Nephron (organoid): Measurements from ENCODE around the gene CRTAP.
"Not testable (repeated sequence)": the region's sequence is repeated elsewhere in the genome, so short reads cannot be mapped to it uniquely, and the experiment has no call there.

ENCODE experiments used
- H3K27ac Mint-ChIP-seq, 3 experiments: 2 replicates each; pipeline ENCODE4 v1.8.0; 2020; ENCODE audit warnings: mixed read lengths in 3 of 3, mild to moderate bottlenecking in 2 of 3, moderate library complexity in 1 of 3
- H3K27me3 Mint-ChIP-seq: 2 replicates; pipeline ENCODE4 v1.8.0; 2021; ENCODE audit warnings: low read depth, mild to moderate bottlenecking, moderate library complexity, mixed read lengths
- H3K36me3 Mint-ChIP-seq: 2 replicates; pipeline ENCODE4 v1.8.0; 2020; ENCODE audit warnings: low read depth, mixed read lengths
- H3K4me1 Mint-ChIP-seq: 2 replicates; pipeline ENCODE4 v1.8.0; 2020; ENCODE audit warnings: mixed read lengths
- H3K4me3 Mint-ChIP-seq, 3 experiments: 2 replicates each; pipeline ENCODE4 v1.8.0; 2020; ENCODE audit warnings: mild to moderate bottlenecking in 3 of 3, mixed read lengths in 3 of 3, moderate library complexity in 2 of 3
- H3K9me3 Mint-ChIP-seq: 2 replicates; pipeline ENCODE4 v1.8.0; 2020; ENCODE audit warnings: mixed read lengths
- TF ChIP-seq, protein P1 (sequence below), 3 experiments: fragments of 200-600 bp; sonication (generic); IDR thresholded peaks; one replicate each; pipeline ENCODE4 v1.5.0; 2021; ENCODE audit warnings: antibody characterized with exemption in 3 of 3; ENCODE audit not compliant: unreplicated experiment in 3 of 3

CRTAP gene

GRCh38 chr3:33174095-33174494, 60.3 kb downstream of the CRTAP start:
- TF ChIP-seq, protein P1, sequence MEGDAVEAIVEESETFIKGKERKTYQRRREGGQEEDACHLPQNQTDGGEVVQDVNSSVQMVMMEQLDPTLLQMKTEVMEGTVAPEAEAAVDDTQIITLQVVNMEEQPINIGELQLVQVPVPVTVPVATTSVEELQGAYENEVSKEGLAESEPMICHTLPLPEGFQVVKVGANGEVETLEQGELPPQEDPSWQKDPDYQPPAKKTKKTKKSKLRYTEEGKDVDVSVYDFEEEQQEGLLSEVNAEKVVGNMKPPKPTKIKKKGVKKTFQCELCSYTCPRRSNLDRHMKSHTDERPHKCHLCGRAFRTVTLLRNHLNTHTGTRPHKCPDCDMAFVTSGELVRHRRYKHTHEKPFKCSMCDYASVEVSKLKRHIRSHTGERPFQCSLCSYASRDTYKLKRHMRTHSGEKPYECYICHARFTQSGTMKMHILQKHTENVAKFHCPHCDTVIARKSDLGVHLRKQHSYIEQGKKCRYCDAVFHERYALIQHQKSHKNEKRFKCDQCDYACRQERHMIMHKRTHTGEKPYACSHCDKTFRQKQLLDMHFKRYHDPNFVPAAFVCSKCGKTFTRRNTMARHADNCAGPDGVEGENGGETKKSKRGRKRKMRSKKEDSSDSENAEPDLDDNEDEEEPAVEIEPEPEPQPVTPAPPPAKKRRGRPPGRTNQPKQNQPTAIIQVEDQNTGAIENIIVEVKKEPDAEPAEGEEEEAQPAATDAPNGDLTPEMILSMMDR (IDR thresholded peaks at IDR 0.05; ENCODE audit: unreplicated experiment in 3 of 3), result no peak
- H3K27me3 Mint-ChIP-seq, result peaks cover 4% of the 10 kb centered on the region
- no peaks in the 10 kb centered on the region for H3K36me3 Mint-ChIP-seq
- H3K4me1 Mint-ChIP-seq, result no peaks in the 10 kb centered on the region
- no peak overlapping the region for H3K27ac Mint-ChIP-seq
- H3K9me3 Mint-ChIP-seq, result no peaks in the 10 kb centered on the region
- H3K4me3 Mint-ChIP-seq, result no peak overlapping the region

GRCh38 chr3:33174711-33175414, 61.0 kb downstream of the CRTAP start:
- H3K27me3 Mint-ChIP-seq, result peaks cover 4% of the 10 kb centered on the region
- TF ChIP-seq, protein P1 (IDR thresholded peaks at IDR 0.05; ENCODE audit: unreplicated experiment in 3 of 3), result no peak
- no peak overlapping the region for H3K4me3 Mint-ChIP-seq
- H3K27ac Mint-ChIP-seq, result no peak overlapping the region
- H3K9me3 Mint-ChIP-seq, result peaks cover 4% of the 10 kb centered on the region
- H3K4me1 Mint-ChIP-seq, result no peaks in the 10 kb centered on the region
- H3K36me3 Mint-ChIP-seq, result no peaks in the 10 kb centered on the region

- TF ChIP-seq, protein P1 (IDR thresholded peaks at IDR 0.05; ENCODE audit: unreplicated experiment in 3 of 3), result no peak
Measured at GRCh38 chr3:33179132-33179531, 65.3 kb downstream of the CRTAP start.

DNA sequence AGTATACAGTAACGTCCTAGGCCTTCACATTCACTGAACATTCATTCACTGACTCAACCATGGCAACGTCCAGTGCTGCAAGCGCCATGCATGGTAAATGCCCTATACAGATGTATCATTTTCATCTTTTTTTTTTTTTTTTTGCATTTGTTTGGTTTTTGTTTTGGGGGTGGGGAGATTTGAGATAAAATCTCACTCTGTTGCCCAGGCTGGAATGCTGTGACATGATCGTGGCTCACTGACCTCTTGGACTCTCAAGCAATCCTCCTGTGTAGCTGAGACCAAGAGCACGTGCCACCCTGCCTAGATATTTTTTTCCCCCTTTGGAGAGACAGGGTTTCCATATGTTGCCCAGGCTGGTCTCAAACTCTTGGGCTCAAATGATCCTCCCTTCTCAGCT, 67.4 kb downstream of the CRTAP start:
- H3K4me1 Mint-ChIP-seq, result peaks cover 11% of the 10 kb centered on the region
- H3K27me3 Mint-ChIP-seq, result no peaks in the 10 kb centered on the region
- no peaks in the 10 kb centered on the region for H3K36me3 Mint-ChIP-seq
- H3K4me3 Mint-ChIP-seq, result no peak overlapping the region
- peaks cover 11% of the 10 kb centered on the region for H3K9me3 Mint-ChIP-seq
- TF ChIP-seq, protein P1 (IDR thresholded peaks at IDR 0.05; ENCODE audit: unreplicated experiment in 3 of 3), result no peak
- H3K27ac Mint-ChIP-seq, result no peak overlapping the region

More at GRCh38 chr3:33179132-33179531, 65.3 kb downstream of the CRTAP start:
- H3K36me3 Mint-ChIP-seq, result no peaks in the 10 kb centered on the region
- H3K4me1 Mint-ChIP-seq, result no peaks in the 10 kb centered on the region
- H3K4me3 Mint-ChIP-seq, result no peak overlapping the region
- no peak overlapping the region for H3K27ac Mint-ChIP-seq
- no peaks in the 10 kb centered on the region for H3K27me3 Mint-ChIP-seq
- peaks cover 11% of the 10 kb centered on the region for H3K9me3 Mint-ChIP-seq

DNA sequence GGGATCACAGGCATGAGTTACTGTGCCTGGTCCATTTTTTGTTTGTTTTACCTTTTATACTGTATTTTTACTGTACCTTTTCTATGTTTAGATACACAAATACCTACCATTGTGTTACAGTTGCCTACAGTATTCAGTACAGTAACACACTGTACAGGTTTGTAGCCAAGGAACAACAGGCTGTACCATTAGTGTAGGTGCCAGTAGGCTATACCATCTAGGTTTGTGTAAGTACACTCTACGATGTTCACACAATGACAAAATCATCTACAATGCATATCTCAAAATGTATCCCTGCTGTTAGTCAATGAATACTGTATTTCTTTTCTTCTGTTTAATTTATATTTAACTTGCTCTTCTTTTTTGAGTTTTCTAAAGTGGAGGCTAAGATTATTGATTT, 67.8 kb downstream of the CRTAP start:
- H3K27me3 Mint-ChIP-seq, H3K27ac Mint-ChIP-seq, H3K36me3 Mint-ChIP-seq, H3K4me3 Mint-ChIP-seq: not testable (repeated sequence)
- H3K4me1 Mint-ChIP-seq, result peaks cover 11% of the 10 kb centered on the region
- peaks cover 11% of the 10 kb centered on the region for H3K9me3 Mint-ChIP-seq

GRCh38 chr3:33184863-33185262, 71.0 kb downstream of the CRTAP start:
- Mint-ChIP-seq H3K36me3 (no peaks in the 10 kb centered on the region), H3K27me3 (peaks cover 3% of the 10 kb centered on the region), H3K4me3 (no peak overlapping the region), H3K27ac (no peak overlapping the region), H3K9me3 (peaks cover 7% of the 10 kb centered on the region), H3K4me1 (peaks cover 11% of the 10 kb centered on the region)
- TF ChIP-seq, protein P1 (IDR thresholded peaks at IDR 0.05; ENCODE audit: unreplicated experiment in 3 of 3), result no peak
